ENCODE measurements around the gene MDM2.
A peak's percentile ranks its signal among the peaks of the same experiment; 100 is the strongest.
"Not testable (repeated sequence)": the region's sequence is repeated elsewhere in the genome, so short reads cannot be mapped to it uniquely, and the experiment has no call there.

Gene MDM2

GRCh38 chr12:68786929-68787328 lies 21.0 kb upstream of the MDM2 start:
- FAIRE-seq: peak; percentile 85

GRCh38 chr12:68788554-68789143 lies 19.3 kb upstream of the MDM2 start:
- FAIRE-seq: no peak

GRCh38 chr12:68789144-68789878 lies 18.7 kb upstream of the MDM2 start:
- no peak for FAIRE-seq

- FAIRE-seq: no peak
Measured at GRCh38 chr12:68790081-68790951, 17.7 kb upstream of the MDM2 start.

- no peak for FAIRE-seq
Measured at GRCh38 chr12:68790952-68791234, 17.1 kb upstream of the MDM2 start.

GRCh38 chr12:68791897-68792481 lies 16.0 kb upstream of the MDM2 start:
- no peak for FAIRE-seq

- no peak for FAIRE-seq
Measured at GRCh38 chr12:68792952-68793351, 15.0 kb upstream of the MDM2 start.

- no peak for FAIRE-seq
Measured at GRCh38 chr12:68793436-68793835, 14.5 kb upstream of the MDM2 start.

GRCh38 chr12:68793975-68794652 lies 13.9 kb upstream of the MDM2 start:
- FAIRE-seq: no peak

GRCh38 chr12:68794653-68795251 lies 13.2 kb upstream of the MDM2 start:
- FAIRE-seq: no peak

- FAIRE-seq: no peak
Measured at GRCh38 chr12:68796399-68796798, 11.6 kb upstream of the MDM2 start.

GRCh38 chr12:68798882-68799234 lies 9.1 kb upstream of the MDM2 start:
- no peak for FAIRE-seq

GRCh38 chr12:68800294-68800693 lies 7.7 kb upstream of the MDM2 start:
- FAIRE-seq: no peak

- not testable (repeated sequence) for FAIRE-seq
Measured at GRCh38 chr12:68801124-68801523, 6.9 kb upstream of the MDM2 start.

GRCh38 chr12:68802372-68802745 lies 5.6 kb upstream of the MDM2 start:
- not testable (repeated sequence) for FAIRE-seq

GRCh38 chr12:68802911-68803651 lies 4.9 kb upstream of the MDM2 start:
- not testable (repeated sequence) for FAIRE-seq

- no peak for FAIRE-seq
Measured at GRCh38 chr12:68803948-68804656, 3.9 kb upstream of the MDM2 start.

GRCh38 chr12:68804657-68805591 lies 3.1 kb upstream of the MDM2 start:
- FAIRE-seq: no peak

GRCh38 chr12:68805592-68806120 lies 2.3 kb upstream of the MDM2 start:
- no peak for FAIRE-seq
